Skin of body (tissue), 2 donors: ENCODE measurements around the gene RHOV. TPM values are rescaled to one million over a fixed set of nuclear protein-coding genes. Genes with fewer than 3 reads are reported as not detected.

ENCODE experiments used
- DNase-seq: peaks from one replicate; lab custom pipeline; 2025; lab: John Stamatoyannopoulos, UW
- total RNA-seq: library from RNA; depleted of rRNA; stranded (reverse); fragments of >200 nt; gene quantifications from one replicate; pipeline ENCODE4 v1.2.3, GENCODE V29; 2014

RHOV gene
- total RNA-seq, 1 donor from 2014 or later: 19.4 TPM

- DNase-seq: no peak
Observed at GRCh38 chr15:40904552-40905201, 30.6 kb upstream of the RHOV start.

DNA sequence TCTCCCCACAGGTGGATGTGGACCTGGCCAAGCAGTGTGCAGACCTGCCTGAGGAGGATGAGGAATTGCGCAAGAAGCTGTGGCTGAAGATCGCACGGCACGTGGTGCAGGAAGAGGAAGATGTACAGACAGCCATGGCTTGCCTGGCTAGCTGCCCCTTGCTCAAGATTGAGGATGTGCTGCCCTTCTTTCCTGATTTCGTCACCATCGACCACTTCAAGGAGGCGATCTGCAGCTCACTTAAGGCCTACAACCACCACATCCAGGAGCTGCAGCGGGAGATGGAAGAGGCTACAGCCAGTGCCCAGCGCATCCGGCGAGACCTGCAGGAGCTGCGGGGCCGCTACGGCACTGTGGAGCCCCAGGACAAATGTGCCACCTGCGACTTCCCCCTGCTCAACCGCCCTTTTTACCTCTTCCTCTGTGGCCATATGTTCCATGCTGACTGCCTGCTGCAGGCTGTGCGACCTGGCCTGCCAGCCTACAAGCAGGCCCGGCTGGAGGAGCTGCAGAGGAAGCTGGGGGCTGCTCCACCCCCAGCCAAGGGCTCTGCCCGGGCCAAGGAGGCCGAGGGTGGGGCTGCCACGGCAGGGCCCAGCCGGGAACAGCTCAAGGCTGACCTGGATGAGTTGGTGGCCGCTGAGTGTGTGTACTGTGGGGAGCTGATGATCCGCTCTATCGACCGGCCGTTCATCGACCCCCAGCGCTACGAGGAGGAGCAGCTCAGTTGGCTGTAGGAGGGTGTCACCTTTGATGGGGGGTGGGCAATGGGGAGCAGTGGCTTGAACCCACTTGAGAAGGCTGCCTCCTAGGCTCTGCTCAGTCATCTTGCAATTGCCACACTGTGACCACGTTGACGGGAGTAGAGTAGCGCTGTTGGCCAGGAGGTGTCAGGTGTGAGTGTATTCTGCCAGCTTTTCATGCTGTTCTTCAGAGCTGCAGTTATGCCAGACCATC lies 28.8 kb upstream of the RHOV start:
- DNase-seq: no peak

GRCh38 chr15:40901053-40901443 lies 27.0 kb upstream of the RHOV start:
- no peak for DNase-seq

- DNase-seq: no peak
Observed at GRCh38 chr15:40900256-40901052, 26.4 kb upstream of the RHOV start.

- no peak for DNase-seq
Observed at GRCh38 chr15:40899536-40900207, 25.6 kb upstream of the RHOV start.

DNA sequence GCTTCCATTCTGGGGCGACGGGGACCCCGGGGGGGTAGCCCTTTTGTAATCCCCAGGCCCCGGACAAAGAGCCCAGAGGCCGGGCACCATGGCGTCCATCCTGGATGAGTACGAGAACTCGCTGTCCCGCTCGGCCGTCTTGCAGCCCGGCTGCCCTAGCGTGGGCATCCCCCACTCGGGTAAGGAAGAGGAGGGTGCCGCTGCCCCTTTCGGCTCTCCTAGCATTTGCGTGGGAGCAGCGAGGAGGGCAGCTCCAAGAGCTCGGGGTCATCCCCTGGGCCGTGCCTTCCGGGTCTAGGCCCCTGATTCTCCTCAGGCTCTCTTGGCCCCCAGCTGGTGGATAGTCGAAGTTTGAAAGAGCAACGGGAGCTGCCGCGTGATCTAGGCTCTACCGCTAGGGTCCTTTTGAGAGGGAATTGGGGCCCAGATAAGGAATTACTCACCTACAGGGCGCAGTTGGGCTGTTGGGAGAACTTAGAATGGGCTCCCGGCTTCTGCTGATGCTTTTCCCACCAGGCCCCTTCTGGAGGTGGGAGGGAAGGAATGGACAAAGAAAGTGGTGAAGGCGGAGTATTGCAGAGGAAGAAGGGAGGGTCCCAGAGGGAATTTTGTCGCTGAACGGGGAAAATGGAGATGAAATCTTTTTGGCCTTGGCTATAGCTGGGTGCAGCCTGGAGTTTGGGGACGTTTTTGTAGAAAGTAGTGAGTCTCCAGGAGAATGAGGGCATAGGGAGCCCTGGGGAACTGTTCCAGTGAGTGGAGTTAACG lies 20.8 kb upstream of the RHOV start:
- no peak for DNase-seq

DNA sequence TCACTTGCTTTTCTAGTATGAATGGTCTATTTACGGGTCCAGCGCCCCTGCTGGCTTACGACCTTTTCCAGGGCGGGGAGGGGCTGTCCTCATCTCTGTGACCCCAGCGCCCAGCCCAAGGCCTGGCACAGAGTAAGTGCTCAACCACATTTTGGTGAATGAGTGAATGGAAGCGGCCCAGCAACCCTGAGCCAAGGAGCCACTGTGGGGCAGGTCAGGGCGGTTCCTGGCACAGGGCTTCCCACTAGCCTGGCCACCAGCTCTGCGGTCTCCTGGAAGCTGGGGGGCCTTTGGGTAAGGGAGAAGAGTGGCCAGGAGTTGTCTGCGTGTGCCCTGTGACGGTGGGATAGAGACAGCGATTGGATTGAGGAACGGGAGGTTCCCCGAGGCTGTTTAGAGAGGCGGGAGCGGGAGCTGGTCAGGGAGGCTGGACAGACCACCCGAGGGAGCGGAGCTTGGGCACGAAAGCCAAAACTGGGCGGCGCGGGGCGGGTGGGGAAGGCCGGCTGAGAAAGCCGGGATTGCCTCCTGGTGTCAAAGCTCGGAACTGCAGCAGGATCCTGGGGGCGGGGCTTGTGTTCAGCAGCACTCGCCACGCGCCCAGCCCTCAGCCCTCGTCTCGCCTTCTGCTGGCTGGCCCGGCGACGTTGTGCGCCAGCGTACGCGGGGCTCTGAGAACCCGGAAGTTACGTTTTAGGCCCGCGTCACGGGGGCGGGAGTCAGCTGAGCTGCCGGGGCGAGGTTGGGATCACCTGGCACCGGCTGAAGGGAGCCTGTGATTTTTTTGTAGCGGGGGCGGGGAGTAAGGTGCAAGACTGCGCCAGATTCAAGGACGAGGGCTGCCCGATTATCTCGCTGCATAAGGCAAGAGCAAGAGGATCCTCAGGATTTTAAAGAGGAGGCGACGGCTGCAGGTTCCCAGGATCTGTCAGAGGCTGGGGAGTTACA lies 20.0 kb upstream of the RHOV start, which contains the start of gene VPS18:
TSS of gene VPS18 (plus strand) at position 718 of the 948 bp plus-strand sequence. CDS start 319 bp downstream, outside the sequence.
- peak; percentile 98 for DNase-seq

- DNase-seq: no peak
Observed at GRCh38 chr15:40893019-40893670, 19.1 kb upstream of the RHOV start.

- no peak for DNase-seq
Observed at GRCh38 chr15:40892447-40893012, 18.5 kb upstream of the RHOV start.

- DNase-seq: no peak
Observed at GRCh38 chr15:40891810-40892446, 17.9 kb upstream of the RHOV start.

DNA sequence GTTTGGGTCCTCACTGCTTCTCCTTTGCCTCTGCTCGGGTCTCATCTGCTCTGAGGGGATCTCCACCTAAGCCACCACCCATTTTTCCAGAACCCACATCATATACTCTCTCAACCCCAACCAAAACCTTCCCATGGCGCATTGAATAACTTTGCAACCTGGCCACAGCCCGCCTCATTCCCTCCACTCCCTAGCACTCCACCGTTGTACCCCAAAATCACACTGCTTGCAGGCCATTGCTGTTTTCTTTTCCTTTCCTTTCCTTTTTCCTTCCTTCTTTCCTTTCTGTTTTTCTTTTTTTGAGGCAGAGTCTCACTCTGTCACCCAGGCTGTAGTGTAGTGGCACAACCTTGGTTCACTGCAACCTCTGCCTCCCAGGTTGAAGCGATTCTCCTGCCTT lies 17.1 kb upstream of the RHOV start:
- no peak for DNase-seq

DNA sequence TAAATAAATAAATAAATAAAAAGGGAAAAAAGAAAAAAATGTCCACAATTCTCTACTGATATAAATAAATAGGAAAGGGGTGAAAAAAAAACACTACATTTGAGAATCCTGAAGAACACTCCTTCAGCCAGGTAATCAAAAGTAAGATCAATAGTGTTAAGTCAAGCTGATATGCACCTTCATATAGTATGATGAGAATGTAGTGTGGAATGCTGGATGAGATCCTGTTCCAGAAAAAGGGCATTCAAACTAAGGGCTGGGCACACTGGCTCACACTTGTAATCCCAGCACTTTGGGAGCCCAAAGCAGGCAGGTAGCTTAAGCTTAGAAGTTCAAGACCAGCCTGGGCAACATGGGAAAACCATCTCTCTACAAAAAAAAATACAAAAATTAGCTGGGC lies 15.1 kb upstream of the RHOV start:
- DNase-seq: no peak

- DNase-seq: no peak
Observed at GRCh38 chr15:40886586-40886985, 12.6 kb upstream of the RHOV start.

- no peak for DNase-seq
Observed at GRCh38 chr15:40881351-40881750, 7.3 kb upstream of the RHOV start.

- no peak for DNase-seq
Observed at GRCh38 chr15:40879609-40880008, 5.6 kb upstream of the RHOV start.

DNA sequence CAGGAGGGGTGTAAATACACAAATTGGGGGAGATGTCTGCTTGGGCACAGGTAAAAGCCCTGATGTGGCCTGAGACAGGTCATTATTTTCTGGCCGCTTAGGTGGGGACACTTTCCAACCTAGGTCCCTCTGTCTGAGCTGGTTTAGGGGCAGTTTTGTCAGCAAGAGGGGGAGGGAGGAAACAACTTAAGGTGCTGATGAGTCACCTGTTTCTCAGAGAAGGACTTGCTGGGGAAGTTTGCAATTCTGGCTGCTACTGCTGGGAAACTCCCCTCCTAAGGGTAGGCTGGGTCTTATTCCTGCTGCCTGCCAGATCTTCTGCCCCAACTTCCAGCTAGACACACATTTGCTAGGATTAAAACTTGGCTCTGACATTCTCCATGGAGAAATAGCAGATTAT lies 4.8 kb upstream of the RHOV start:
- DNase-seq: no peak

DNA sequence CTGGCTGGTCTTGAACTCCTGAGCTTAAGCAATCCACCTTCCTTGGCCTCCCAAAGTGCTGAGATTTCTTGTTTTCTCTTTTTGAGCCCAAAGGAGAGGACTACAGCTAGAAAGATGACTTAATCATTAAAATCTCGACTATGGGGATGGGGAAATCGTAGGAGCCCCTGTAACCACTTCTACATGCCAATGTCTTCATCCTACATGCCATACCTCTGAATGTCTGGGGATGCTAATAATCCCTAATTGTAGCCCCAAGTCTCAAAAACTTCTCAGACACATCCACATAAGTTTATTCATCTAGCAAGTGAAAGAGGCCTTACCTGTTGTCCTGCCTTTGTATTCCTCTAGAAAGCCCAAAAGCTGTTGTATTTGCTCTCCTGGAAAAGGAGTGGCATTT lies 3.7 kb upstream of the RHOV start:
- no peak for DNase-seq
